NCI-H345 treated with DMSO at 0.1 percent for 48 hours (cell line): ENCODE measurements around the gene IFT52.
"Not testable (repeated sequence)": the region's sequence is repeated elsewhere in the genome, so short reads cannot be mapped to it uniquely, and the experiment has no call there.

Experiments used
- DNase-seq: peaks from one replicate; lab custom pipeline; 2025; ENCODE audit not compliant: unreplicated experiment; lab: John Stamatoyannopoulos, UW

IFT52 gene

GRCh38 chr20:43642548-43642947 lies 51.8 kb downstream of the IFT52 start:
- no peak for DNase-seq

- no peak for DNase-seq
Observed at GRCh38 chr20:43650997-43651525, 60.3 kb downstream of the IFT52 start.

GRCh38 chr20:43651650-43652184 lies 61.0 kb downstream of the IFT52 start:
- DNase-seq, result not testable (repeated sequence)

- no peak for DNase-seq
Observed at GRCh38 chr20:43653966-43654365, 63.2 kb downstream of the IFT52 start.

- not testable (repeated sequence) for DNase-seq
Observed at GRCh38 chr20:43655176-43655575, 64.4 kb downstream of the IFT52 start.

GRCh38 chr20:43655937-43656336 lies 65.2 kb downstream of the IFT52 start:
- DNase-seq, result no peak

GRCh38 chr20:43658069-43658722 lies 67.5 kb downstream of the IFT52 start:
- no peak for DNase-seq

- no peak for DNase-seq
Observed at GRCh38 chr20:43658723-43659419, 68.1 kb downstream of the IFT52 start.

- DNase-seq, result no peak
Observed at GRCh38 chr20:43662943-43663655, 72.4 kb downstream of the IFT52 start.

GRCh38 chr20:43665466-43666176 lies 74.9 kb downstream of the IFT52 start:
- no peak for DNase-seq

GRCh38 chr20:43666376-43667328 lies 75.9 kb downstream of the IFT52 start, which contains the start of gene MYBL2:
Gene MYBL2 (plus strand): TSS chr20:43667114. CDS start chr20:43667284, 170 bp downstream.
- peak; percentile 51 for DNase-seq

- peak; percentile 11 for DNase-seq
Observed at GRCh38 chr20:43667341-43668132, 76.8 kb downstream of the IFT52 start.

- DNase-seq, result no peak
Observed at GRCh38 chr20:43669332-43669731, 78.6 kb downstream of the IFT52 start.

- no peak for DNase-seq
Observed at GRCh38 chr20:43670423-43670822, 79.7 kb downstream of the IFT52 start.

GRCh38 chr20:43676368-43676767 lies 85.6 kb downstream of the IFT52 start:
- DNase-seq, result no peak

GRCh38 chr20:43680981-43681380 lies 90.2 kb downstream of the IFT52 start:
- DNase-seq, result no peak

- peak; percentile 94 for DNase-seq
Observed at GRCh38 chr20:43681468-43681942, 90.8 kb downstream of the IFT52 start.

- peak; percentile 90 for DNase-seq
Observed at GRCh38 chr20:43681991-43682410, 91.3 kb downstream of the IFT52 start.

GRCh38 chr20:43682446-43682845 lies 91.7 kb downstream of the IFT52 start:
- DNase-seq, result no peak
